CD14-positive monocyte (primary cell): Measurements from ENCODE around the gene MFRP. TPM values are rescaled to one million over a fixed set of nuclear protein-coding genes. Genes with fewer than 3 reads are reported as not detected.

Experiments used
- DNase-seq, 3 donors: peaks; one replicate each; pipeline ENCODE4 v3.0.0-alpha.2; 2011 to 2022
- H2AFZ ChIP-seq: 2 replicates; pipeline ENCODE4 v1.6.0; 2012; ENCODE audit warnings: mild to moderate bottlenecking, low read depth, low read length, inconsistent platforms; ENCODE audit not compliant: insufficient read depth, poor library complexity, severe bottlenecking
- H3K27ac ChIP-seq, 2 donors: 1 replicate in 1 of 2; 2 replicates in 1 of 2; pipeline ENCODE4 v1.5.1; 2012 to 2013; ENCODE audit warnings: low read length in 2 of 2, control low read depth in 1 of 2, inconsistent platforms in 1 of 2, low read depth in 1 of 2, mild to moderate bottlenecking in 1 of 2
- H3K27me3 ChIP-seq, 2 donors: one replicate each; pipeline versions ENCODE4 v1.6.0 to v1.6.1; 2011 to 2013; ENCODE audit warnings: low read length in 2 of 2; ENCODE audit not compliant: control insufficient read depth in 2 of 2, insufficient read depth in 2 of 2
- H3K36me3 ChIP-seq, 2 donors: replicated peaks in 1 of 2; 1 replicate in 1 of 2; 2 replicates in 1 of 2; pipeline versions ENCODE4 v1.5.1 to v1.6.1; 2012 to 2013; ENCODE audit warnings: low read length in 2 of 2, control low read depth in 1 of 2, inconsistent platforms in 1 of 2, mild to moderate bottlenecking in 1 of 2; ENCODE audit not compliant: insufficient read depth in 2 of 2, control insufficient read depth in 1 of 2
- H3K4me1 ChIP-seq, 2 donors: 1 replicate in 1 of 2; 2 replicates in 1 of 2; pipeline versions ENCODE4 v1.5.1 to v1.6.1; 2012 to 2013; ENCODE audit warnings: low read length in 2 of 2, control low read depth in 1 of 2, inconsistent platforms in 1 of 2, mild to moderate bottlenecking in 1 of 2, moderate library complexity in 1 of 2; ENCODE audit not compliant: insufficient read depth in 2 of 2, control insufficient read depth in 1 of 2
- H3K4me2 ChIP-seq: replicated peaks from 2 replicates; pipeline ENCODE3; 2012; ENCODE audit warnings: low read length, moderate library complexity, mild to moderate bottlenecking; ENCODE audit not compliant: poor library complexity, severe bottlenecking; ENCODE audit errors: extremely low read depth
- H3K4me3 ChIP-seq, 3 experiments: fragments of 200-600 bp in 1 of 3; sonication (generic) in 1 of 3; replicated peaks in 1 of 3; 1 replicate in 2 of 3; 2 replicates in 1 of 3; pipeline ENCODE4 v1.5.1; 2011 to 2013; ENCODE audit warnings: low read length in 3 of 3, mild to moderate bottlenecking in 3 of 3, control low read depth in 2 of 3, low read depth in 2 of 3, inconsistent platforms in 1 of 3, moderate library complexity in 1 of 3
- H3K79me2 ChIP-seq: 2 replicates; pipeline ENCODE4 v1.6.0; 2012; ENCODE audit warnings: mild to moderate bottlenecking, control low read depth, inconsistent platforms, low read length, moderate library complexity; ENCODE audit not compliant: insufficient read depth
- H3K9ac ChIP-seq: 2 replicates; pipeline ENCODE4 v1.6.0; 2017; ENCODE audit warnings: low read length, mild to moderate bottlenecking; ENCODE audit not compliant: insufficient read depth, poor library complexity, severe bottlenecking
- H3K9me3 ChIP-seq, 2 donors: replicated peaks in 1 of 2; 1 replicate in 1 of 2; 2 replicates in 1 of 2; pipeline versions ENCODE4 v1.5.1 to v1.6.1; 2012 to 2013; ENCODE audit warnings: low read length in 2 of 2, control low read depth in 1 of 2; ENCODE audit not compliant: control insufficient read depth in 1 of 2, insufficient read depth in 1 of 2
- H4K20me1 ChIP-seq: 2 replicates; pipeline ENCODE4 v1.6.0; 2012; ENCODE audit warnings: mild to moderate bottlenecking, low read length, control low read depth, moderate library complexity; ENCODE audit not compliant: insufficient read depth
- H3K27ac Mint-ChIP-seq, 7 donors: one replicate each; pipeline ENCODE4 v1.8.0; 2020; ENCODE audit warnings: mild to moderate bottlenecking in 7 of 7, mixed read lengths in 7 of 7, moderate library complexity in 6 of 7, inconsistent platforms in 2 of 7
- H3K27me3 Mint-ChIP-seq, 3 donors: one replicate each; pipeline ENCODE4 v1.8.0; 2021 to 2022; ENCODE audit warnings: low read depth in 3 of 3, mild to moderate bottlenecking in 3 of 3, mixed read lengths in 3 of 3, moderate library complexity in 3 of 3, inconsistent platforms in 1 of 3
- H3K36me3 Mint-ChIP-seq, 2 donors: one replicate each; pipeline ENCODE4 v1.8.0; 2020; ENCODE audit warnings: mixed read lengths in 2 of 2, inconsistent platforms in 1 of 2, mild to moderate bottlenecking in 1 of 2
- H3K4me1 Mint-ChIP-seq: one replicate; pipeline ENCODE4 v1.8.0; 2020; ENCODE audit warnings: mild to moderate bottlenecking, mixed read lengths
- H3K4me3 Mint-ChIP-seq, 2 donors: one replicate each; pipeline ENCODE4 v1.8.0; 2020; ENCODE audit warnings: mild to moderate bottlenecking in 2 of 2, mixed read lengths in 2 of 2, moderate library complexity in 1 of 2
- H3K9me3 Mint-ChIP-seq, 7 donors: one replicate each; pipeline ENCODE4 v1.8.0; 2020 to 2022; ENCODE audit warnings: mixed read lengths in 7 of 7, mild to moderate bottlenecking in 6 of 7, moderate library complexity in 6 of 7, inconsistent platforms in 2 of 7
- WGBS: methylation state at CpG from one replicate; pipeline ENCODE4 v1.1.5; 2013; ENCODE audit warnings: missing lambda C conversion rate; ENCODE audit not compliant: insufficient coverage; 5-methylcytosine and 5-hydroxymethylcytosine counted together
- intact Hi-C, 2 donors: fragments of 100-400 bp; cut with micrococcal nuclease; formaldehyde crosslinking; loops; one replicate each; pipeline versions ENCODE4 v1.15.0 to v1.15.1; 2023
- polyA plus RNA-seq, 3 donors: library from polyadenylated mRNA; depleted of rRNA in 1 of 3; unstranded in 2 of 3; stranded (reverse) in 1 of 3; fragments of 300-500 nt in 2 of 3; fragments of >200 nt in 1 of 3; fragmentation: Illumina TruSeq in 2 of 3; gene quantifications; 1 replicate in 2 of 3; 2 replicates in 1 of 3; pipeline ENCODE4 v1.2.3, GENCODE V29; 2012 to 2021
- TF ChIP-seq, protein P1 (sequence below): fragments of 200-600 bp; IDR thresholded peaks from one replicate; pipeline ENCODE4 v1.8.0; 2022; ENCODE audit warnings: antibody characterized with exemption, mild to moderate bottlenecking

Gene MFRP
- polyA plus RNA-seq, 3 donors: not detected

DNA sequence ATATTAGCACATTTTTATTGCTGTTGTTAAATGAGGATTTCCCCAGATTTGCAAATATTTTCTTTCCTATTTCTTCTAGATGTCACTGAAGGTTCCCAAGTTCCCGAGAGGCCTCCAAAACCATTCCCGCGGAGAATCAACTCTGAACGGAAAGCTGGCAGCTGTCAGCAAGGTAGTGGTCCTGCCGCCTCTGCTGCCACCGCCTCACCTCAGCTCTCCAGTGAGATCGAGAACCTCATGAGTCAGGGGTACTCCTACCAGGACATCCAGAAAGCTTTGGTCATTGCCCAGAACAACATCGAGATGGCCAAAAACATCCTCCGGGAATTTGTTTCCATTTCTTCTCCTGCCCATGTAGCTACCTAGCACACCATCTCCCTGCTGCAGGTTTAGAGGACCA is 47.1 kb downstream of the MFRP start:
- H3K9me3 ChIP-seq: no peaks in the 10 kb centered on the region
- Mint-ChIP-seq H3K9me3 (no peaks in the 10 kb centered on the region), H3K36me3 (peaks cover 94 to 100% of the 10 kb centered on the region in 2 donors), H3K27ac (no peak overlapping the region), H3K4me1 (no peaks in the 10 kb centered on the region), H3K4me3 (no peak overlapping the region), H3K27me3 (no peaks in the 10 kb centered on the region)
- H3K27me3 ChIP-seq: no peaks in the 10 kb centered on the region
- no peak overlapping the region for H2AFZ ChIP-seq
- TF ChIP-seq, protein P1, sequence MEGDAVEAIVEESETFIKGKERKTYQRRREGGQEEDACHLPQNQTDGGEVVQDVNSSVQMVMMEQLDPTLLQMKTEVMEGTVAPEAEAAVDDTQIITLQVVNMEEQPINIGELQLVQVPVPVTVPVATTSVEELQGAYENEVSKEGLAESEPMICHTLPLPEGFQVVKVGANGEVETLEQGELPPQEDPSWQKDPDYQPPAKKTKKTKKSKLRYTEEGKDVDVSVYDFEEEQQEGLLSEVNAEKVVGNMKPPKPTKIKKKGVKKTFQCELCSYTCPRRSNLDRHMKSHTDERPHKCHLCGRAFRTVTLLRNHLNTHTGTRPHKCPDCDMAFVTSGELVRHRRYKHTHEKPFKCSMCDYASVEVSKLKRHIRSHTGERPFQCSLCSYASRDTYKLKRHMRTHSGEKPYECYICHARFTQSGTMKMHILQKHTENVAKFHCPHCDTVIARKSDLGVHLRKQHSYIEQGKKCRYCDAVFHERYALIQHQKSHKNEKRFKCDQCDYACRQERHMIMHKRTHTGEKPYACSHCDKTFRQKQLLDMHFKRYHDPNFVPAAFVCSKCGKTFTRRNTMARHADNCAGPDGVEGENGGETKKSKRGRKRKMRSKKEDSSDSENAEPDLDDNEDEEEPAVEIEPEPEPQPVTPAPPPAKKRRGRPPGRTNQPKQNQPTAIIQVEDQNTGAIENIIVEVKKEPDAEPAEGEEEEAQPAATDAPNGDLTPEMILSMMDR: no peak
- no peak overlapping the region for H3K27ac ChIP-seq
- no peak overlapping the region for H3K9ac ChIP-seq
- H3K36me3 ChIP-seq: peaks cover 94 to 100% of the 10 kb centered on the region in 2 donors
- no peak overlapping the region for H3K4me2 ChIP-seq
- no peaks in the 10 kb centered on the region for H3K4me1 ChIP-seq
- intact Hi-C loops: no loop called here
- no peak overlapping the region for H3K4me3 ChIP-seq
- 100% methylated on average over 7 of the region's 9 CpGs for WGBS
- H4K20me1 ChIP-seq: peaks cover 99% of the 10 kb centered on the region
- no peak for DNase-seq
- H3K79me2 ChIP-seq: peaks cover 4% of the 10 kb centered on the region

DNA sequence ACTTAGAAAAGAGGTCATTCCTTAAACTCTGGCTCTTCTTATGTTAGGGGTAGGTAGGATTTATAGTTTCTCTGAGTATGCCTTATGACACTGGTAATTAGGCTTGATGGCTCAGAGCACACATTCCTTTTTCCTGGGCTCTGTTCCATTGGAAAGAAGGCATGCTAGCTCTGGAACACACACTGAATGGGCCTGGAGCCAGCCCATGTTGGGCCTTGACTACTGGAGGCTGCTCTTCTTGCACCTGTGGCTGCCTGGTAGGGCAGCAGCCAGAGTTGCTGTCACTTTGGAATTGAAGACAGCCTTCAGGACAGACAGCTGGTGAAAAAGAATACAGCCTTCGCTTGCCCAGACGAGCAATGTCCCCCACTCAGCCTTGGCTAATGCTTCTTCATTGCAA is 47.8 kb downstream of the MFRP start:
- peaks cover 88 to 100% of the 10 kb centered on the region in 2 donors for H3K36me3 Mint-ChIP-seq
- H3K36me3 ChIP-seq: peaks cover 94 to 100% of the 10 kb centered on the region in 2 donors
- no peak for DNase-seq
- peaks cover 4% of the 10 kb centered on the region for H3K79me2 ChIP-seq
- H3K4me1 ChIP-seq: no peaks in the 10 kb centered on the region
- no peaks in the 10 kb centered on the region for H3K4me1 Mint-ChIP-seq
- peaks cover 99% of the 10 kb centered on the region for H4K20me1 ChIP-seq
- H3K27ac ChIP-seq: no peak overlapping the region
- H3K9me3 Mint-ChIP-seq: no peaks in the 10 kb centered on the region
- no peak overlapping the region for H3K4me3 ChIP-seq
- no peak overlapping the region for H2AFZ ChIP-seq
- no peak overlapping the region for H3K4me2 ChIP-seq
- TF ChIP-seq, protein P1: no peak
- no peak overlapping the region for H3K4me3 Mint-ChIP-seq
- intact Hi-C loops: no loop called here
- WGBS: 100% methylated on average over 1 of the region's 2 CpGs
- no peak overlapping the region for H3K9ac ChIP-seq
- no peaks in the 10 kb centered on the region for H3K27me3 ChIP-seq
- H3K9me3 ChIP-seq: no peaks in the 10 kb centered on the region
- no peaks in the 10 kb centered on the region for H3K27me3 Mint-ChIP-seq
- H3K27ac Mint-ChIP-seq: peak overlapping the region in 2 of 7 donors; percentile 21 to 63
